Endothelial cell of umbilical vein (primary cell): ENCODE results near the gene SCYGR4.

Source experiments
- CTCF ChIP-seq, 2 donors: IDR thresholded peaks; 1 replicate in 1 of 2; 2 replicates in 1 of 2; pipeline ENCODE4 v1.5.1; 2011; ENCODE audit warnings: low read length in 2 of 2, mild to moderate bottlenecking in 2 of 2, moderate library complexity in 2 of 2, control low read depth in 1 of 2, inconsistent platforms in 1 of 2, low read depth in 1 of 2; ENCODE audit not compliant: insufficient read depth in 1 of 2; ENCODE audit errors: extremely low read depth in 1 of 2
- MAX ChIP-seq: IDR thresholded peaks from 2 replicates; pipeline ENCODE4 v1.6.1; 2011; ENCODE audit not compliant: insufficient read depth, insufficient read length

GRCh38 chr2:227626580-227627151 is 9.4 kb downstream of the SCYGR4 start:
- TF ChIP-seq CTCF (IDR thresholded peaks at IDR 0.05; ENCODE audit: extremely low read depth in 1 of 2, insufficient read depth in 1 of 2, low read depth in 1 of 2, low read length in 2 of 2) (no peak), MAX (no peak)
